K562 (cell line): ENCODE results near the gene RHOF. TPM values are rescaled to one million over a fixed set of nuclear protein-coding genes. Genes with fewer than 3 reads are reported as not detected.

Source experiments
- BRD4 ChIP-seq: fragments of 200-600 bp; sonication (generic); IDR thresholded peaks from 2 replicates; pipeline ENCODE4 v1.6.1; 2017; ENCODE audit warnings: inconsistent platforms
- CCNT2 ChIP-seq: IDR thresholded peaks from 2 replicates; pipeline ENCODE4 v1.6.1; 2011; ENCODE audit warnings: borderline replicate concordance, low read depth, mild to moderate bottlenecking, moderate library complexity, mixed read lengths, low read length; ENCODE audit not compliant: insufficient read length; ENCODE audit errors: extremely low read depth
- CHD1 ChIP-seq: fragments of 200-600 bp; sonication (generic); IDR thresholded peaks from one replicate; pipeline ENCODE4 v1.6.1; 2012; ENCODE audit warnings: mild to moderate bottlenecking, moderate library complexity, low read length, inconsistent platforms
- EZH2 ChIP-seq: IDR thresholded peaks from 2 replicates; pipeline ENCODE4 v1.6.1; 2012; ENCODE audit warnings: low read depth, mild to moderate bottlenecking, inconsistent platforms, low read length, borderline replicate concordance
- GABPB2 ChIP-seq: fragments of 250-450 bp; sonication (Bioruptor Pico); conservative IDR thresholded peaks from 2 replicates; pipeline ENCODE4 v1.5.1; 2021; ENCODE audit warnings: mild to moderate bottlenecking
- JUND ChIP-seq, 2 experiments: IDR thresholded peaks; 2 replicates in 1 of 2; 3 replicates in 1 of 2; pipeline ENCODE4 v1.6.1; 2011; ENCODE audit warnings: borderline replicate concordance in 2 of 2, low read depth in 2 of 2, low read length in 2 of 2, improper control_type of control experiment in 1 of 2, missing biosample characterization in 1 of 2, missing genetic modification characterization in 1 of 2, missing genetic modification reagents in 1 of 2
- KDM4B ChIP-seq, 2 experiments: fragments of 450-650 bp in 1 of 2; sonication (generic) in 1 of 2; IDR thresholded peaks; 2 replicates each; pipeline ENCODE4 v1.6.1; 2016 to 2017; ENCODE audit warnings: borderline replicate concordance in 2 of 2, antibody characterized with exemption in 1 of 2, low read depth in 1 of 2, mild to moderate bottlenecking in 1 of 2
- POLR2G ChIP-seq: fragments of 200-400 bp; formaldehyde crosslinking; IDR thresholded peaks from 2 replicates; pipeline ENCODE4 v1.6.1; 2017; ENCODE audit warnings: low read depth, mild to moderate bottlenecking, antibody characterized with exemption, low read length, moderate library complexity
- RREB1 ChIP-seq: fragments of 250-450 bp; sonication (Bioruptor Pico); IDR thresholded peaks from 2 replicates; pipeline ENCODE4 v1.4.0; 2020
- THRA ChIP-seq: fragments of 450-650 bp; IDR thresholded peaks from 2 replicates; pipeline ENCODE4 v1.6.1; 2017; ENCODE audit warnings: mild to moderate bottlenecking, moderate library complexity
- ZBTB1 ChIP-seq: sonication (generic); formaldehyde crosslinking; IDR thresholded peaks from 2 replicates; pipeline ENCODE4 v1.8.1; 2023; ENCODE audit warnings: missing genetic modification reagents, low read depth, mild to moderate bottlenecking, borderline replicate concordance
- ZNF584 ChIP-seq: fragments of 200-800 bp; sonication (Bioruptor generic); IDR thresholded peaks from 2 replicates; pipeline ENCODE4 v1.6.1; 2016; ENCODE audit warnings: low read depth, mild to moderate bottlenecking, missing genetic modification characterization, missing compliant biosample characterization
- ZNF830 ChIP-seq: fragments of 250-450 bp; sonication (Bioruptor Pico); IDR thresholded peaks from 2 replicates; pipeline ENCODE4 v1.5.0; 2021; ENCODE audit warnings: mild to moderate bottlenecking
- polyA plus RNA-seq, 8 experiments: library from polyadenylated mRNA; depleted of rRNA in 4 of 8; stranded (reverse) in 5 of 8; unstranded in 3 of 8; fragments of >200 nt; fragmentation: Nextera tagmentation in 2 of 8; fragmentation: Illumina TruSeq in 1 of 8; extraction: Ambion mirVana in 2 of 8; extraction: Trizol in 1 of 8; gene quantifications; 2 replicates each; pipeline versions ENCODE4 v1.2.1 to v1.2.3, GENCODE V29; 2011 to 2014; ENCODE audit warnings: inconsistent platforms in 1 of 8, missing spikeins in 1 of 8
- total RNA-seq, 7 experiments: library from RNA; depleted of rRNA in 6 of 7; stranded (reverse); fragments of >200 nt in 6 of 7; fragmentation: Illumina TruSeq in 2 of 7; extraction: Trizol in 2 of 7; gene quantifications; 2 replicates each; pipeline versions ENCODE4 v1.2.1 to v1.2.3, GENCODE V29; 2011 to 2021; ENCODE audit warnings: low replicate concordance in 1 of 7
- TF ChIP-seq, protein P1 (sequence below): fragments of 450-650 bp; formaldehyde crosslinking; conservative IDR thresholded peaks from 2 replicates; pipeline ENCODE4 v1.4.0; 2022; ENCODE audit warnings: mild to moderate bottlenecking, missing genetic modification characterization

RHOF gene
- total and polyA plus RNA-seq, 9 of the 15 experiments (the other 6 are each of a cell fraction or from before 2014, with no cell fraction given) = 0.13 to 10.1 (median 4.0) TPM

- no peak for TF ChIP-seq RREB1
- no peak for TF ChIP-seq EZH2
- no peak for TF ChIP-seq ZBTB1
- TF ChIP-seq KDM4B (IDR thresholded peaks at IDR 0.05; ENCODE audit: borderline replicate concordance in 2 of 2, low read depth in 1 of 2) = no peak
- no peak for TF ChIP-seq GABPB2 (CRISPR knock-in tag)
- no peak for TF ChIP-seq BRD4
- no peak for TF ChIP-seq CHD1
- TF ChIP-seq THRA = no peak
- no peak for TF ChIP-seq ZNF830 (CRISPR knock-in tag)
- TF ChIP-seq JUND (IDR thresholded peaks at IDR 0.05; ENCODE audit: borderline replicate concordance, low read depth, low read length) = no peak
- TF ChIP-seq JUND (tag; IDR thresholded peaks at IDR 0.05; ENCODE audit: borderline replicate concordance, low read depth, low read length) = no peak
- TF ChIP-seq CCNT2 = no peak
- peak; percentile 5 for TF ChIP-seq POLR2G
- TF ChIP-seq, protein P1, sequence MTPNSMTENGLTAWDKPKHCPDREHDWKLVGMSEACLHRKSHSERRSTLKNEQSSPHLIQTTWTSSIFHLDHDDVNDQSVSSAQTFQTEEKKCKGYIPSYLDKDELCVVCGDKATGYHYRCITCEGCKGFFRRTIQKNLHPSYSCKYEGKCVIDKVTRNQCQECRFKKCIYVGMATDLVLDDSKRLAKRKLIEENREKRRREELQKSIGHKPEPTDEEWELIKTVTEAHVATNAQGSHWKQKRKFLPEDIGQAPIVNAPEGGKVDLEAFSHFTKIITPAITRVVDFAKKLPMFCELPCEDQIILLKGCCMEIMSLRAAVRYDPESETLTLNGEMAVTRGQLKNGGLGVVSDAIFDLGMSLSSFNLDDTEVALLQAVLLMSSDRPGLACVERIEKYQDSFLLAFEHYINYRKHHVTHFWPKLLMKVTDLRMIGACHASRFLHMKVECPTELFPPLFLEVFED = no peak
- no peak for TF ChIP-seq ZNF584 (CRISPR knock-in tag)
These were observed 18.9 kb upstream of the RHOF start (continued) for GRCh38 chr12:121812320-121812871.
